Measurements from ENCODE around the gene SGSM1.
A peak's percentile ranks its signal among the peaks of the same experiment; 100 is the strongest.

The SGSM1 gene

GRCh38 chr22:24845041-24845898, 39.3 kb downstream of the SGSM1 start:
- DNase-seq: no peak

GRCh38 chr22:24847490-24847889, 41.5 kb downstream of the SGSM1 start:
- DNase-seq: no peak

- DNase-seq: no peak
Observed at GRCh38 chr22:24848559-24849168, 42.7 kb downstream of the SGSM1 start.

GRCh38 chr22:24855794-24856193, 49.8 kb downstream of the SGSM1 start:
- DNase-seq: no peak

- DNase-seq: no peak
Observed at GRCh38 chr22:24857576-24857975, 51.6 kb downstream of the SGSM1 start.

- no peak for DNase-seq
Observed at GRCh38 chr22:24859587-24859986, 53.6 kb downstream of the SGSM1 start.

- no peak for DNase-seq
Observed at GRCh38 chr22:24865508-24865907, 59.5 kb downstream of the SGSM1 start.

- no peak for DNase-seq
Observed at GRCh38 chr22:24867323-24868022, 61.5 kb downstream of the SGSM1 start.

- DNase-seq: no peak
Observed at GRCh38 chr22:24868979-24869378, 63.0 kb downstream of the SGSM1 start.

GRCh38 chr22:24871611-24872205, 65.7 kb downstream of the SGSM1 start:
- no peak for DNase-seq

- no peak for DNase-seq
Observed at GRCh38 chr22:24873226-24873625, 67.2 kb downstream of the SGSM1 start.

GRCh38 chr22:24875862-24876506, 70.0 kb downstream of the SGSM1 start:
- DNase-seq: peak; percentile 50

GRCh38 chr22:24876700-24877099, 70.7 kb downstream of the SGSM1 start:
- no peak for DNase-seq

- DNase-seq: no peak
Observed at GRCh38 chr22:24878969-24879368, 73.0 kb downstream of the SGSM1 start.

GRCh38 chr22:24883432-24883831, 77.4 kb downstream of the SGSM1 start:
- no peak for DNase-seq

- no peak for DNase-seq
Observed at GRCh38 chr22:24887260-24887659, 81.2 kb downstream of the SGSM1 start.

GRCh38 chr22:24893341-24894070, 87.5 kb downstream of the SGSM1 start:
- DNase-seq: no peak

- DNase-seq: peak; percentile 26
Observed at GRCh38 chr22:24894220-24894975, 88.4 kb downstream of the SGSM1 start.

GRCh38 chr22:24894998-24895397, 89.0 kb downstream of the SGSM1 start:
- peak; percentile 25 for DNase-seq

GRCh38 chr22:24901448-24901847, 95.4 kb downstream of the SGSM1 start:
- no peak for DNase-seq

GRCh38 chr22:24905909-24906308, 99.9 kb downstream of the SGSM1 start:
- DNase-seq: peak; percentile 10

All from eye (tissue), 1 donor.